Kidney epithelial cell (primary cell): ENCODE results near the gene ATP5MC2. TPM values are rescaled to one million over a fixed set of nuclear protein-coding genes. Genes with fewer than 3 reads are reported as not detected.

Experiments used
- DNase-seq: peaks from one replicate; pipeline ENCODE4 v3.0.0-alpha.2; 2010; ENCODE audit warnings: low read depth
- H3K27me3 ChIP-seq: 2 replicates; pipeline ENCODE4 v1.6.0; 2011; ENCODE audit warnings: low read length; ENCODE audit not compliant: control insufficient read depth, insufficient read depth
- H3K36me3 ChIP-seq: 2 replicates; pipeline ENCODE4 v1.5.1; 2011; ENCODE audit warnings: low read length; ENCODE audit not compliant: control insufficient read depth, insufficient read depth
- H3K4me3 ChIP-seq: 2 replicates; pipeline ENCODE4 v1.5.1; 2011; ENCODE audit warnings: low read depth, mild to moderate bottlenecking, control low read depth, low read length
- total RNA-seq: library from RNA; depleted of rRNA; stranded (reverse); fragments of >200 nt; gene quantifications from 2 replicates; pipeline ENCODE4 v1.2.3, GENCODE V29; 2015
- TF ChIP-seq, protein P1 (sequence below): IDR thresholded peaks from 2 replicates; pipeline ENCODE4 v1.5.1; 2011; ENCODE audit warnings: mild to moderate bottlenecking, moderate library complexity, low read length, control low read depth, inconsistent platforms; ENCODE audit not compliant: insufficient read depth, poor library complexity, severe bottlenecking

The ATP5MC2 gene
- total RNA-seq, 1 donor from 2014 or later: 299 TPM

DNA sequence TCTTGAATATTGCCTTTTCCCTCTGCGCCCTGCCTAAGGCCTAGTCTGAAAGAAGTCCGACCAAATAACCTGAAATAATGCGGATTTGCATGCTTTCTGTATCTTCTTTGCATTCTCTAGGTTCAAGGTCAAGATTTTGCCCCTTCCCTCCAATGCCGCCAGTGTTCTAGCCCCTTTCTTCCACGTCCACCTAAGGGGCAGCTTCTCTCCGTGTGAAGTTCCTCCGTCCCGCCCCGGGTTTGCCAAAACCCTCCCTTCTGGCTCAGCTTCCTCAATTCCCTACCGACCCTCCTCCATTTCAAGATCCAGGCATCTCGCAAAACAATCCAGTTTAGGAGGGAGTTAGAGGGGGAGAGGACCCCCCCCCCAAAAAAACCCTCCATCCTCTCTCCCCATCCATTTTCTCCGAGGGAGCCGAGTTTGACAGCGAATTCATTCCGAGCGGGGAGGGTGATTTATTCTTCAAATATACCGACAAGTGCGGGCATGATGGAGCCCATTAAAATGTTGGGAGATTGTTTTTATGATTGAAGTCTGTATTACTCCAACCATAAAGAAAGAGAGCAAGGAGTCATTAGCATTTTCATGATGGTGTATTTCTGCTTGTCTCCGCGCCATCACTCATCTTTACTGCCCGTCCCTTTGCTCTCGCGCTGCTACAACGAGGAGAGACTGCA is 20.9 kb upstream of the ATP5MC2 start:
- Histone ChIP-seq H3K4me3 (no peak overlapping the region), H3K36me3 (no peaks in the 10 kb centered on the region), H3K27me3 (peaks cover 39% of the 10 kb centered on the region)
- no peak for DNase-seq
- TF ChIP-seq, protein P1, sequence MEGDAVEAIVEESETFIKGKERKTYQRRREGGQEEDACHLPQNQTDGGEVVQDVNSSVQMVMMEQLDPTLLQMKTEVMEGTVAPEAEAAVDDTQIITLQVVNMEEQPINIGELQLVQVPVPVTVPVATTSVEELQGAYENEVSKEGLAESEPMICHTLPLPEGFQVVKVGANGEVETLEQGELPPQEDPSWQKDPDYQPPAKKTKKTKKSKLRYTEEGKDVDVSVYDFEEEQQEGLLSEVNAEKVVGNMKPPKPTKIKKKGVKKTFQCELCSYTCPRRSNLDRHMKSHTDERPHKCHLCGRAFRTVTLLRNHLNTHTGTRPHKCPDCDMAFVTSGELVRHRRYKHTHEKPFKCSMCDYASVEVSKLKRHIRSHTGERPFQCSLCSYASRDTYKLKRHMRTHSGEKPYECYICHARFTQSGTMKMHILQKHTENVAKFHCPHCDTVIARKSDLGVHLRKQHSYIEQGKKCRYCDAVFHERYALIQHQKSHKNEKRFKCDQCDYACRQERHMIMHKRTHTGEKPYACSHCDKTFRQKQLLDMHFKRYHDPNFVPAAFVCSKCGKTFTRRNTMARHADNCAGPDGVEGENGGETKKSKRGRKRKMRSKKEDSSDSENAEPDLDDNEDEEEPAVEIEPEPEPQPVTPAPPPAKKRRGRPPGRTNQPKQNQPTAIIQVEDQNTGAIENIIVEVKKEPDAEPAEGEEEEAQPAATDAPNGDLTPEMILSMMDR: no peak

DNA sequence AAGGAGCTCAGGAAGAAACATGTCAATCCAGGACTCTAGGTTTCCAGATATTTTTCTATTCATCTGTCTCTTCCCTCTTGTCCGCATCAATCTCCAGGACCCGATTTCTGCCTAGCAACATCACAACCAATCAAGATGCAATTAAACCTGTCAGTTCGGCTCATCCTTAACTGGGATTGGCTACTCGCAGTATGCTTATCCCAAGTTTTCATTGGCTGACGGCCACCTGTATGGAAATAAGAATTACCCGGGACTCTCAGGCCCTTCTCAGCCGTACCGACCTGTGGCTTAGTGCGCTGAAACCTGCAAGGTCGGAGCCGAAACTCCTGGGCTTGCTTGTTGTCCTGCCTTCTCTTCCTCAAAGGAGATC is 20.4 kb upstream of the ATP5MC2 start:
- DNase-seq: peak; percentile 86
- TF ChIP-seq, protein P1: no peak
- H3K27me3 ChIP-seq: peaks cover 36% of the 10 kb centered on the region
- H3K36me3 ChIP-seq: no peaks in the 10 kb centered on the region
- no peak overlapping the region for H3K4me3 ChIP-seq

DNA sequence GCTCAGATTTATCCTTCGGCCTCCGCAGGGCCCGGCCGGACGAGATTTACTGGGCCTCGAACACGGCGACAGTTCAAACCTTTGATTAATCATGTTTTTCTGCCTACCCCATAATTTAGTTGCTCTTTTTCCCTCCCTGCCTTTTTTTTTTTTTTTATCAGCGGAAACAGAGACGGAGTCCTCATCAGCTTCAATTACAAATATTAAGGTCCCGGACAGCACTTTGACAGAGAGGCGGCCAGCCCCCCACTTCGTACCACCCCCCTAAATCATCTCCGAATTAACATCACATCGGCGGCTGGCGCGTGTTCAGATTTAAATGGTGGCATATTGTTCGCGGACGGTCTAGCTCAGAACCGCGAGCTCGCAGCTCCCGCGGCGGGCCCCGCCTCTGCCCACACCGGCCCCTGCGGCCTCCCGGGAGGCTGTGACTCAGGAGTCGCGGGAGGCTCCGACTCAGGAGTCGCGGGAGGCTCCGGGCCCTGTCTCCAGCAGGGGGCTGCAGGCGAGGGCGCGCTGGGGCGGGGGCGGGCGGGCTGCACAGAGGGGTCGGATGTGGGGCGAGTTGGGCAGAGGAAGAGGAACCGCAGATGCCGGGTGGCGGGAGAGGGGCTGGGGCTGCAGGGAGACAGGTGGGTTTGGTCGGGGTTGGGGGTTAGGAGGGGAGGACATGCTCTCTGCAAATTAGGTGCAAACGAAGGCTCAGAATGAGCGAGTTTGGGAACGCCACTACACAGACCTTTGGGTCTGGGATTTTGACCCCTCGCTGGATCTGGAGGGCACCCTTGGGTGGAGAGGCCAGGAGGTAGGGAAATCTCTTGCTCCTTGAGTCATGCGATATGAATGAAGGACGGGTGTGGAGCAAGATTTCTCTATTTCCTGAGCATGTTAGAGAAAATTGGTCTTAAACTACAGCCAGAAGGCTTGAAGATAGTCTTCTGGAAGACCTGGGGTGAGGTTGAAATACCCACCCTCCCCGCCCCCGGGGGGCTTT is 19.6 kb upstream of the ATP5MC2 start:
- no peak for DNase-seq
- Histone ChIP-seq H3K27me3 (peaks cover 33% of the 10 kb centered on the region), H3K4me3 (peak overlapping the region; percentile 26), H3K36me3 (no peaks in the 10 kb centered on the region)
- TF ChIP-seq, protein P1: peak; percentile 48

DNA sequence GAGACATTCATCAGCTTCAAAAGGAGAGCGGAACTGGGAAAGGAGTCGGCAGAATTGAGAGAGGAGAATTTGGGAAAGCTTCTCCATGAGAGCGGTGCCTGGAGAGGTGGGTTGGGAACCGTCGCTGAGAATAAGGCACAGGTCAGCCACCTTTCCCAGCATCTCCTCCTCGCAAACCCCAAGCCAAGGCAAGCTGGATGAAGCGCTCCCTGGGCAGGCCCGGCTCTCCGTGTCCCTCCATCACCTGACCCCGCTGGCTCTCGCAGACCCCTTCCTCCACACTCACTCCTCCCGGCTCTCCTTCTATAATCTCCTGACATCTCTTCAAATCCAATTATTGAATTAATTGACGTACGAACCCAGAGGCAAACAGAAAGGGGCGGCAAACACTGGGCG is 18.9 kb upstream of the ATP5MC2 start:
- DNase-seq: no peak
- Histone ChIP-seq H3K4me3 (no peak overlapping the region), H3K27me3 (peaks cover 29% of the 10 kb centered on the region), H3K36me3 (no peaks in the 10 kb centered on the region)
- TF ChIP-seq, protein P1: no peak

DNA sequence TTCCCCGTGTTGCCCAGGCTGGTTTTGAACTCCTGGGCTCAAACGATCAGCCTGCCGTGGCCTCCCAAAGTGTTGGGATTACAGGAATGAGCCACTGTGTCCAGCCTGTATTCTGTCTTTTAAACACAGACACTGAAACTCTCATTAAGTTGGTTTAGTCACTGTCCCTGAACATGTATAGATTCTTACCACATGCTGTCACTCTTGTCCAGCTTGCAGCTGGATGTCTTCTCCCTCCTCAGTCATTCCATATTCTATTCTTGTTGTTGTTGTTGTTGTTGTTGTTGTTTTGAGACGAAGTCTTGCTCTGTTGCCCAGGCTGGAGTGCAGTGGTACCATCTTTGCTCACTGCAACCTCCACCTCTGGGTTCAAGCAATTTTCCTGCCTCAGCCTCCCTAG is 12.3 kb upstream of the ATP5MC2 start:
- Histone ChIP-seq H3K36me3 (no peaks in the 10 kb centered on the region), H3K4me3 (no peak overlapping the region), H3K27me3 (no peaks in the 10 kb centered on the region)
- no peak for DNase-seq
- TF ChIP-seq, protein P1: no peak
